Activated CD8-positive, alpha-beta memory T cell treated with anti-CD3 and anti-CD28 coated beads, Interleukin-2, amount 50 U/mL, for 24 hours (primary cell): ENCODE data around the gene TCERG1L.

Experiments used
- DNase-seq: peaks from one replicate; pipeline ENCODE4 v3.0.0-alpha.2; 2020; ENCODE audit errors: extremely low read depth

The TCERG1L gene

DNA sequence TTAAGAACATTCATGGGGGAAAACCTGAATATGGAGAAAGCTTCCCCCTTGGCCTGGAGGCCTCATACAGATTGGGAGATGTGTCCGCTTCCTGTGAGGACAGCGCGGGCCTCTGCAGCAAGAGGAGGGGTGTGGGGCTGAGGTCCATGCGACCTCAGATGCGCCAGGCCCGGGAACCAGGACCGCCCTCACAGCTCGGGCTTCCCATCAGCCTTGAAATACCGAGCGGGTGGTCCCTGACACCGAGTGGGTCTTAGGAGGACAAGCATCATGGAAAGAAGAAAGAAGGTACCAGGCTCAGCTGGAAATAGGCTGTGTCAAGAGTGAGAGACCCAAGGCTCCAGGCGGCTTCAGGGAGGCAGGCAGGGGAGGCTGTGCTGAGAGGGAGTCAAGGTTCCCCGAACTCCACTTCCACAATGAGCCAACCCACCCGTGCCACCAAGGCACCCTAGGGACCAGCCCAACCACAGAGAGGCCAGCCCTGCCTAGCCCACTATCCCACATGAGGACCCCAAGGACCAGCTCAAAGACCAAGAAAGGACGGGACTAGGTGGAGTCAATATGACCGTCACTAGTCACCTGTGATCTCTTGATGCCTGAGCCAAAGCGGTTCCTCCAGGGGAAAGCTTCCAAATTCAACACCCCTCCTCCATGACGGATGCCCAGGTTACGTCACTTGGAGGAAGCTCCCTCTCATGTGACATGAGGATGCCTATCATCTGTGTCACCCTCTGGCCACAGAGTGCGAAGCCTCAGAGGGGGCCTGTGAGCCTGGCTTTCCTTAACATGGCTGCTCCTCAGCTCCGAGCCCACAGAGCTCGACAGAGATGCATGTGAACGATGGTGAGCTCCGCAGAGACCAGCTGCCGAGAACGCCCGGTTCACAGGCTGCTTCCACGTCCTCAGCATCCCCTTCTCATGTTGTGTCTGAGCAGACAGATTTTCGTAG lies 103.7 kb downstream of the TCERG1L start:
- DNase-seq = no peak

DNA sequence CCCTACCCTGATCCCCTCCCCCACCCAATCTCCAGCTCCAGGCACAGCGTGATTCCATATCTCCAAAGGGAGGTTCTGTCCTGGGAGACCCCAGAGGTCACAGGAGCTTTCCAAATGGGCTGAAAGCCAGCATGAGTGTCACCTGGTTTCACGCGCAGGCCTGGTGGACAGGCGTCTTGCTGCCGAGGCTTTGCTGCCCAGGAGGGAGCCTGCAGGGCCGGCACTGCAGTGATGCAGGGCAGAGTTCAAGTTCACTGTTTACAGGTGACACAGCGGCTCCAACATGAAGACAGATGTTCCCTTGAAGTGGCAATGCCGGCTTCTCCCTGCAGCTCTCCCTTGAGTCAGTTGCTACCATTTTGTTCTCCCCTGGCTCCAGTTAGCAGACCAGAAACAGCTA lies 104.3 kb downstream of the TCERG1L start:
- no peak for DNase-seq

DNA sequence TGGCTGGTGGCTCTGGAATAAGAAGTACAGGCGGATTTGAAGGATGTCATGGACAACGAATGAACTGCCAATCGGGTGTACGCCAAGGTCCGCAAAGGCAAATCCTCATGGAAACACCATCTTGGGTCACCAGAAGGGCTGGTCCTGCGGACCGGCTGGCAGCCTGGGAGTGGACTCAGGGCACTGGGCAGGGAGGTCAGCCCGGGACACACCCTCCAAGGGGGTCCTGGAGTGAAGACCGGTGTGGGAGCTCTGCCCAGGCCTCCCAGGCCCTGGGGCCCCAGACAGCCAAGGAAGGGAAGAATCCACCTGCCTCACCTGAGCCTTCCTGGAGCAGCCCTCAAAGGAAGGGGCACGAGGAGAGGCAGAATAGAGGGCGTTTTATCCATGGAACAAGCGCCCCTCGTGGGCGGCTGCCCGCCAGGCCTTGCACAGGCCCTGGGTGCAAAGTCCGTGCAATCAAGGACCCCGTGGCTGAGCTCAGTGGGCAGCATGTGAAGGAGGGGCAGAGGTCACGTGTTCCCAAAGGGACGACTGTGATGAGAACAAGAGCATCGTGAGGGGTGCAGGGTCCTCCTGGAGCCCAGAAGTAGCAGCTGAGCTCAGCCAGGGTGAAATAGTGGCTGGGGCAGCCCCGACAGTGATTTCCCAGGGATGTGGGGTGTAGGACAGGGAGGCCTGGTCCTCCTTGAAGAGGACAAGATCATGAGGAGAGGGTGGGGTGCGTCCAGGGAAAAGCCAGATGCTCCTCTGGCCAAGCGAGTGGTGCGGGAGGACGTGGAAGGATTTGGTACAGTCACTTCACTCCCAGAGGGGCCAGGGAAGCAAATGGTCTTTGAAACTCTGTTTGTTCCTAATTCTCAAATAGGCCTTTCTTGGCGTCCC lies 105.2 kb downstream of the TCERG1L start:
- DNase-seq = no peak

DNA sequence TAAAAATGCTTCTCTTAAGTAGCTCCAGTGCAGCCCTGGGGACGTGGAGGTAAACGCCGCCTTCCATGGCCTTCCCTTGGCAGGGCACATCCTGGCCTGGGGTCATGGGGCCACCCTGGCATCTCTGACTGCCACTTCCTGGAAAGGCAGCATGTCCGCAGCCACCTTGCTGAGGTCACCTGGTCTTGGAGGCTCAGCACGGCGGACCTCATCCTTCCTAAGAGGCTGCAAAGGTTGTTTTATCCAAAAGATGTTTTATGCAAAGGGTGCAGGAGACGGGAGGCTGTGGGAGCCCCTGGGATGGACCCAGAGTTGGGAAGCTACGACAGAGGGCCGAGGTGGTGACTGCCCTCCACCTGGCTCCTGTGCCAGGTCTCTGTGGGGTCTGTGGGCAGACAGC lies 106.0 kb downstream of the TCERG1L start:
- DNase-seq = no peak

DNA sequence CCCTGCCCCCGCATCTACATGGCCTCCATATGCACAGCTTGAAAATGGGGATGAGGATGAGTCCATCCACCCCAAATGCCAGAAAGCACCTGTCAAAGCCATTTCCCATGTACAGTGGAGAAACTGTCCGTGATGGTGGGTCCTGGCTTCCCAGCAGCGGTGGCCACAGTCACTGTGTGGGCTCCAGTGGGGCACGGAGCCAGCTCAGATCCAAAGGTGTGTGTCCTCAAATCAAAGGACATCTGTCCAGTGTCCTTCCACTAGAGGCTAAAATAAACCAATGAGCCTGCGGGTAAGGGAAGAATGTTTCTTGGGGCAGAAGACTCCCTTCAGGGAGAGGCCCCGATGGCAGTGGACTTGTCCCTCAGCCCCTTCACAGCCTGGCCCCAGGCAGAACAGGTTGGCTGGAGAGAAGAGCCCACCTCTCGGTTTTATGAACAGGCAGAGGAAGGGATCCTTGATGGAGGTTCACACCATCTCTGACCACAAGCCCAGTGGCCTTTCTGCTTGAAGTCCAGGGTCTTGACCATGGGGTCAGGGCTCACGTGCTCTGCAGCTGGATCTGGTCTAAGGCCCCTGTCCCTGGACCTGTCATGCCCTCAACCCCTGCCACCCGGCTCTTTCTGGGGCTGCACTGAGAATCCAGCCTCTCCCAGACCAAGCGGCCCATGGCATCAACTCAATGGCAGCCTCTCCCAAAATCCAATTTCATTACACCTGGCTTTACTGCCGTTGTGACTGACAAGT lies 106.9 kb downstream of the TCERG1L start:
- DNase-seq = no peak

DNA sequence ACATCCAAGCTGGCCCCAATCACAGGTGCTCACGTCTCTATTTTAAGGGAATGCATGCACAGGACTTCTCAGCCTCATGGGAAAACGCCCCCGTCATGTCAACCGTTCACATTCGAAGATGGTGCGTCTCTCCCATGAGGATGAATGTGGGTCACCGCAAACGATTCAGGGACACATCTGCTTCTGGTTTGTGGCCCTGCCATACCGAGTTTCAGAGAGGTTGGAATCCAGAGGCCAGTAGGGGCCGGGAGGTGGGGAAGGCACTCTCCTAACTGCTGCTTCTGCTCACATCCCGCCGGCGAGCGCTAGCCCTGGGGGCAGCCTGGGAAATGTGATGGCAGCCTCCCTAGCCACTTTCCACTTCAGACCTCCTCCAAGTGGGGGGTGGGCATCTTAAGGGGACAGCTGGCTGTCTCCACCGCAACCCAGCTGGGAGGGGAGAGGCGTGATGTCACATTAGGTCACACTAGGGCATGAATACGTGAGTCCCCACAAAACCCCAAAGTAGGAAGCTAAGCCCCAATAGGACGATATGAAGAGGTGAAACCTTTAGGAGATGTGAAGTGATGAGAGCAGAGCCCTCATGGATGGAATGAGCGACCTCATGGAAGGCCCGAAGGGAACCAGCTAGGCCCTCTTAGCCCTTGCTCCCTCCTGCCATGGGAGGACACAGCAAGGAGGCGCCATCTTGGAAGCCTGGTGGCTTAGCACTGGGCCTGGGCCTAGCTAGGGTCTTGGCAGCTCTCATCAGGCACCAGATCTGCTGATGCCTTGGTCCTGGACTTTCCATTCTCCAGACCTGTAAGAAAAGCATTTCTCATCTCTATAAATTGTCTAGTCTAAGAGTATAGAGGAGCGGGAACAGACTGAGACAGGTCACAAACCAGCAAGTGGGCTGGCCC lies 107.8 kb downstream of the TCERG1L start:
- DNase-seq = no peak

DNA sequence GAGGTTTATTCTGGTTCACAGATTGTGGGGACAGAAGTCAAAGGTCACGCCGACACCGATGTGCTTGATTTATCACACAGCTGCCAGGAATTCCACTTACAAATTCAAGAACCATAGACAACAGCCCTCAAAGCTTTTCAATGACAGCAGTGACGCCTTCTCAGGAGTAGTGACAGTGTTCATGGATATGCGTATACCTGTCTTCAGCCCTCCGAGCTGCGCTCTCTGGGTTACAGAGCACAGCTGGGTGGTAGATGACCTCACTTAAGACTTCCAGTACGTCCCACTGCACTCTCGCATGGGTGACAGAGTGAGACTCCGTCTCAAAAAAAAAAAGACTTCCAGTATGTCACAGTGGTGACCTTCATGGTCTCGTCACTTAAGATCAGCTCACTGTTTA lies 108.5 kb downstream of the TCERG1L start:
- no peak for DNase-seq

DNA sequence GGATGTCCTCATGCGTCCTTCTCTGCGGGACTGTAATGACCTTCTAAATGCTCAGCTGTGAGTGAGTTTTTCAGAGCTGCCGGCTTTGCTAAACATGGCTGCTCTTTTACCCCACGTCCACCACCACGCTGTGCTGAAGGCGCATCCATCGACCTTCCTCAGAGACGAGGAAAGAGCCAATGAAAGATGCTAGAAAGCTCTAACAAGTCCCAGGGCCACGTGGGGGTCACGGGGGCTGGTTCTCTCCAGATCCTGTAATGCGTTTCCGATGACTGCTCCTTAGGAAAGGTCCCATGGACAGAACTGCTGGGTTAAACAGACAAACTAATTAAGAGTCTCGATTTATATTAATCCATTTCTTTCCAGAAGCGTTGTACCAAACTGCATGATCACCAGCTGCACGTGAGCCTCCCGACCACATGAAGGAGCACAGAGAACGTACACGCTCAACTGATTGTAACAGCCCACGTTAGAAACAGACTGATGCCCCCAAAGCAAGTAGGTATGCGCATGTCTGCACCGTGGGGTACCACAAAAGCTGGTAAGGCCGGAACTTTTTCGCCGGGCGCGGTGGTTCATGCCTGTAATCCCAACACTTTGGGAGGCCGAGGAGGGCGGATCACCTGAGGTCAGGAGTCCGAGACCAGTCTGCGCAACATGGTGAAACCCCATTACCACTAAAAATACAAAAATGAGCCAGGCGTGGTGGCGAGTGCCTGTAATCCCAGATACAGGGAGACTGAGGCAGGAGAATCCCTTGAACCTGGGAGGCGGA lies 109.6 kb downstream of the TCERG1L start:
- no peak for DNase-seq

DNA sequence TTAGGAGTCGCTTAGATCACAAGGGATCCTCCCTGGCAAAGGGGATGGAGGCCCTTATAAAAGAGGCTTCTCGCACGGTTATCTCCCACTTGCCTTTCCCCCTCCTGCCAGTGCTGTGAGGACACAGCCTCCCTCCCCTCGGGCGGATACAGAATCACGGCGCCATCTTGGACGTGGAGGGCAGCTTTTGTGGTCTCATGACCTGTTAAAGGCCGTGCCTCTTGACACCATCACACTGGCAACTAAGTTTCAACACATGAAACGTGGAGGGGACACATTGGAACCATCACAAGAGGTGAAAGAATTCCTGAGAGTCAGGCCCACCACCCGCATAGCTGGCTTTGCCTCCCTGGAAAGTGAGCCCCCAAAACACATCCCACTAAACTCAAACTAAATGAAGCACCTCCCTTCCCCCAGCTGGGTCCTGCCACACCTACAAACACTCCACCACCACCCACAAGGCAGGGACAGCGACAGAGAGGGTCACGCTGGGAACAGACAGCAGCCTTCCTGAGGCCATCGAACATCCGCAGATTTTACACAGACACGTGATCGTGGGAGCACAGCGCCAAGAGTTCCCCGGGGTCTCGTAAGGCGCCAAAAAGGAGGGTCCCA lies 110.6 kb downstream of the TCERG1L start:
- DNase-seq = no peak

DNA sequence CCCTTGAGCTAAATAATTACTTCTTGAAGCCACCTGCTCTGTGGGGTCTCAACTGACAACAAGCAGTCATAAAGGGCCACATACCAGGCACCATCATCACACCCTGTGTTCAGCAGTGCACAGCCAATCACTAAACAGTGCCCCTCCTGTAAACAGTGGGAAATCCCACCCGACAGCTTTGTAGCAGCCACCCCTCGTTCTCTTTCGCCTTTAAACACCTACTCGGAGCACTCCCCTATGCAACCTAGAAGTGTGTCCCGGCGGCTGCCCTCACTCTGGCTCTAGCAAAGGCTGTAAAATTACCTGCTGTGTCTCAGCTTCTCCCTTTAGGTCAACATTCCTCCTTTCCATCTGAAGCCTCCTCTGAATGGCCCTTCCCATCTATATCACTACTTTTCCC lies 111.9 kb downstream of the TCERG1L start:
- no peak for DNase-seq

DNA sequence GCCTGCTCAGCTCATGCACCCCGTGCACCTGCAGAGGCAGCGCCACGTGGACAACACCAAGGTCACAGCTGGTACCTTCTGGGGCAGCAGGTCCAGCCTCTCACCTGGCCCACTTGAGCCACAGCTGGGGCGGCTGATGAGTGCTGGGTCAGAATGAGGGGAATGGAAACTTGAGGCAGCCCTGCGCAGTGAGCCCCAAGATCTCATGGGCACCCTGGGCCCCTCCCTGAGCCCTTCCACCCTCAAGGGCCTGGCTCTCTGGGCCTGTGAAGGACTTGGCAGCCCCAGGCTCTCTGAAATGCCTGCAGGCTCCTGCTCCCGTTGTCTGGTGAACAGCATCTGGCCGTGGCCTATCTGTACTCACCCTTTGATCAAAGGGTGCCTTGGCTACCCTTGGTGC lies 112.7 kb downstream of the TCERG1L start:
- DNase-seq = no peak

DNA sequence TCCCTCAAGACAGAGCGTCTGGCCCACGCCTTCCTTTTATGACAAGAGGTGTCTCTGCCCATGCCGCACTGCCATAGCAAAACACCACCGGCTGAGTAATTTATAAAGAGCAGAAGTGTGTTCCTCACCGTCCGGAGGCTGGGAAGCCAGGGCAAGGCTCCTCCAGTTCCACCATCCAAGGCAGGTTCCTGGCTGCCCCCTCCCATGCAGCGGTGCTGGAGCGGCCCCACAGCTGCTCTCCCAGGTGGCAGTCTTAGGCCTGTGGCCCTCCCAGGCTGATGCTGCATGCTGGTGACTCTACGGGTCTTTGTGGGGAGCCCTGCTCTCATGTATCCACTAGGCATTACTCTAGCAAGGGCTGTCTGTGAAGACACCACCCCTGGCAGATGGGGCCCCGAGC lies 113.1 kb downstream of the TCERG1L start:
- DNase-seq = no peak

DNA sequence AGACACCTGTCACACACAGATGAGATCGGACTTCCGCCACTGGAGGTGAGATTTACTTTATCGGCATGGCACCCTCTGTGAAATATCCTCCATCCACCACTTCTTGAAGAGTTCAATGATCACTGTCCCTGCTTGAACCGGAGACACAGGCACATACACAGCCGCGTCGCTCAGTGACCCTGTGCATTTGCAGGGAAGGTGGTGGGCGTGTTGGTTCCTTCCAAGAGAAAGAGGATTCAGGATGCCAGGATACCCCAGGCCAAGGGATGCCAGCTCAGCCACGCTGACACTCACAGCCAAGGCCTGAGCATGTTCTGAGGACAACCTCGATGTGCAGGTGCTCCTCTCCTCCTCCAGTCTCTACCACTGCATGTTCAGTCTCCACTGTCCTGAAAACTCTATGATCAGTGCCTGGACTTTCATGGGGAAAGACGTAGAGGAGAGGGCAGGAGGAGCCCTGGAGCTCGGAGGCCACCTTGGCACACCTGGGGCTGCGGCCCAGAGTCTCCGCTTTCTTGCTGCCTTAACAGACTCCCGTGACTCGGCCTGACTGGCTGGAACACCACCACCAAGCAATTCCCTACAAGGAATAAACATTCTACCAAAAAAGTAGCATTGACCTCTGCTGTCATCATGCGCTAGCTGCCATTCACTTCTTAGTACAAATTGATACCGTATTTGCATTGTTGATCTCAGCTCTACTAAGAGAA lies 115.2 kb downstream of the TCERG1L start:
- DNase-seq = no peak

DNA sequence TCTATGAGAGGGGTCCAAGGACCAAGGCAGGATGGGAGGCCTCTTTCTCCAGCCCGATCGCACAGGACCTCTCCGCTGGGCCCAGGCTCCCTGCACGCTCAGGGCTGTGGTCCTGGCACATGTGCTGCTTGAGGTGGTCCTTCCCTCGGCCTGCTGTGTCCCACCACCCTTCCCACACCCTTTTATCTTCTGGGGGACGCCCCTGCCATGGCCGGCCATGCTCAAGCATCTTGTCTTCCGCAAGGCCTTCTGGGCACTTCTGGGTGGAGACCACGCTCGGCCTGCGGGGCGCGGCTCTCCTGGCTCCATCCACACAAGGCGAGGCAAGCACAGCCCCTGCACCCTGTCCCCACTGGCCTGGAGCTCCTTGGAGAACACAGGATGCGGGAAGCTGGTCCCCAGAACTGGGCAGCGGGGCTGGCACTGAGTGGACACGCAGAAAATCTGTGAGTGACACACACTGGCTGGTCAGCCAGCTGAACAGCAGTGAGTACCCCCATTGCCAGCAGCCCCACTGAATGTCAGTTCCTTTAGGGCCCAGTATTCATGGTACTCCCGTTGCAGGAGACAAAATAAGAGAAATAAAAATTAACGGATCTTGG lies 115.9 kb downstream of the TCERG1L start:
- DNase-seq = no peak

DNA sequence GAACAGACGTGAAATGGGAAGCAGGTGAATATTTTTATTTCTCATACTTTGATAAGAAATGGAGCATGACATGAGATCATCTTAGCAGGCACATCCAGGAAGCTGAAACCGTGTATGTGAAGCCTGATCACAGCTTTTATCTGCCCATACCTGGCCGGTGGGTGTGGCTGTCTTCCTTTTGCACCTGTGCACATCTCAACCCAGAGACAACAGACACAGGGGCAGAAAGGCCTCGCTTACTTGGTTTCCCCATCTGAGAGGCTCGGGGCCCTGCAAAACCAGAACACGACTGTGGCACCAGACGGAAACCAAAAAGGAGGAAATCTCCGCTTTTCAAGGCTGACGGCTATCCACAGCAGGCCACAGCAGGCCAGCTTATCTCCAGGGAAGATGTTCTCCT lies 116.4 kb downstream of the TCERG1L start:
- DNase-seq = no peak

DNA sequence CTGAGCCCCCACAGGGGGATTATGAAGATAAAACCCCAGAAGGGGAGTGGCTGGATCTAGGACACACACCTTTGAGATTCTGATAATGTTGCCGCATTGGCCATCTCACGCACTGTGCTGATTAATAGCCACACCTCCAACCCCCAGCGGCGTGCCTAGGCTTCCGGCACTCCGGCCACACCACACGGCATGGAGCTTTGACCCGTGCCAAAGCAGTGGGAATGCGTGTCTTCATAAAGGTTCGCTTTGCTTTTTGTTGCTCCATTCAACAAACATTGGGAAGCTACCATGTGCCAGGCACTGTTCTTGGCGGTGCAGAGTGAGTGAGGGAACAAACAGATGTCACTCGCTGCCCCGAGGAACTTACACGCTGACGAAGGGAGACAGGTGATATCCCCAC lies 117.6 kb downstream of the TCERG1L start:
- DNase-seq = no peak

DNA sequence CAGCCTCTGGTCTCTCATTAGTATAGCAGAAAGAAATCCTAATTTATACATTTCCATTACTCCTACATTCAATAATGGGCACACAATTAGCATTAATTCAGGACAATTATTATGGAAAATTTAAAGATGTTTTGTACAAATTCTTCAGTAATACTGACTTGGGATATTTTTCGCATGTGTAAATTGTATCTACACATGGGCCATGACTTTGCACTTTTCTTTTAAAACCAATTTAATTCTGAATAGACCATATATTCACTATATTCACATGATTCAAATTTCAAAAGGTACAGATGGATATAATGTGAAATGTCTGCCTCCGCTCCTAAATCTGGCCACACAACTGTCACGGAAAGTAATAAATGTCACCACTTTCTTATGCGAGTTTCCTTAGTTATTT lies 123.0 kb downstream of the TCERG1L start:
- DNase-seq = no peak

DNA sequence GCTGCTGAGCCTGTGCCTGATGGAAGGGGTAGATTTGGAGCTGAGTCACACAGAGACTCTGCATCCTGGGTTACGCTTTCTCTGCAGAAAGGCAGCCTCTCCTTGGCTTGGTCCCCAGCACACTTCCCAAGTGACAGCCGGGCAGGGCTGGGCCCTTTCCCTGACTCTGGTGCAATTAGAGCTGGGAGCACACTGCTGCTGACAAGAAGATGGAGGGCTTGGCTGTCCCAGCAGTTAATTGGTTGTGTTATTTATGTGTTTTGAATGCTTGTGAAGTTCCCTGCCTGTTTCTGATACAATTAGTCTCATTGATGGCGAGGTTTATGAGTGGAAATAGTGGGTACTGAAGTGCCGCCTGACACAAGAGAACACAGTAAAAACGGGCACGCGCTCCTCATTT lies 123.6 kb downstream of the TCERG1L start:
- no peak for DNase-seq

DNA sequence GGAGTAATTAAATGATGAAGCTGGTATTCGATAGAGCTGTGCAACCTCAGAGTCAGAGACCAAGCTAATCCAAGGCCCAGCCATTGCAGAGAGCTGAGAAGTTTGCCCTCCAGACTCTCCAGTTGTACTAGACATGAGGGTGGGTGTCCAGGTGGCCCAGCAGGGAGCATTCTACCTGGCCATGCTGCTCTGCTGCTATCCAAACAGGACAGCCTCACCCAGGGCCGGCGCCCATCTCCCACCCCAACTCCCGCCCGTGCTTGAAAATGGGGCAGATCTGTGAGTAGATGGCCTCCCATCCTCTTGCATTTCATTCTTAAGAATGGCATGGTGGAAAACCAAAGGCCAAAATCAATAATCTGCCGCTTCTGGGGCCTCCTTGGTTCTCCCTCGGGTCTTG lies 124.2 kb downstream of the TCERG1L start:
- no peak for DNase-seq
